Measurements from ENCODE around the gene OLFML2A. TPM values are rescaled to one million over a fixed set of nuclear protein-coding genes. Genes with fewer than 3 reads are reported as not detected.
A peak's percentile ranks its signal among the peaks of the same experiment; 100 is the strongest.

Gene OLFML2A
- total and polyA plus RNA-seq, 7 donors = 0.46 to 147 (median 60.0) TPM

DNA sequence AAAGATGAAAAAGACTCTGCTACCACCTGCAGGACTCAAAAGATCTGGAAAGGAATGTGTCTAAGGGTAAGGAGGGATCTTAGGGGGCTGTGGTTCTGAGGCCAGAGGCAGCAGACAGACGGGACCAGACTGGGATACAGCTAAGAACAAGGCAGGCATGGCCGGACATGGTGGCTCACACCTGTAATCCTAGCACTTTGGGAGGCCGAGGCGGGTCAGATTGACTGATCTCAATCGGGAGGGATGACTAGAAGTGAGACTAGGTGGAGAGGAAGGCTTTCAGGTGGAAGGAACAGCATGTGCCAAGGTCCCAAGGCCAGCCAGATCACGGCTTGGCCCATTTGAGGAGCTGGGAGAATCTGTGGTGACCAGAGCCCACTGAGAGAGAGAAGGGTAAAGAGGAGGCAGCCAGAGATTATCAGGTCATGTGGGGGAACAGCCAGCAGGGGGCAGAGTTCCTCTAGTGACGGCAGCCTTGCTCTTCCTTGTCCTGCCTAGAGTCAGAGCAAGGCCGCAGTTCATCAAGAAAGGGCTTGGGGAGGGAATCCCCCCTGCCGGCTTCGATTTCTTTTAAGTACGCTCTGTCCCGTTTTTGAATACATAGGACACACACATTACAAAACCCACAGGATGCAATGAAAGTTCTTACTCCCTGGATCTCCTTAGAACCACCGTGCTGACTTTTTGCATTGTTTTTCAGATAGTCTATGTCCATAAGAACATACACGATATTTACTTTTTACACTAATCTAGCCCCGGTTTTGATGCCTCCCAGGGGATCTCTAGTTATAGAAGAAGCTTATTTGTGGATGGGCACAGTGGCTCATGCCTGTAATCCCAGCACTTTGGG is 2.6 kb upstream of the OLFML2A start:
- peaks cover 0 to 66% (median 42%) of the 10 kb centered on the region in 4 donors for H3K4me1 ChIP-seq
- TF ChIP-seq, protein P1, sequence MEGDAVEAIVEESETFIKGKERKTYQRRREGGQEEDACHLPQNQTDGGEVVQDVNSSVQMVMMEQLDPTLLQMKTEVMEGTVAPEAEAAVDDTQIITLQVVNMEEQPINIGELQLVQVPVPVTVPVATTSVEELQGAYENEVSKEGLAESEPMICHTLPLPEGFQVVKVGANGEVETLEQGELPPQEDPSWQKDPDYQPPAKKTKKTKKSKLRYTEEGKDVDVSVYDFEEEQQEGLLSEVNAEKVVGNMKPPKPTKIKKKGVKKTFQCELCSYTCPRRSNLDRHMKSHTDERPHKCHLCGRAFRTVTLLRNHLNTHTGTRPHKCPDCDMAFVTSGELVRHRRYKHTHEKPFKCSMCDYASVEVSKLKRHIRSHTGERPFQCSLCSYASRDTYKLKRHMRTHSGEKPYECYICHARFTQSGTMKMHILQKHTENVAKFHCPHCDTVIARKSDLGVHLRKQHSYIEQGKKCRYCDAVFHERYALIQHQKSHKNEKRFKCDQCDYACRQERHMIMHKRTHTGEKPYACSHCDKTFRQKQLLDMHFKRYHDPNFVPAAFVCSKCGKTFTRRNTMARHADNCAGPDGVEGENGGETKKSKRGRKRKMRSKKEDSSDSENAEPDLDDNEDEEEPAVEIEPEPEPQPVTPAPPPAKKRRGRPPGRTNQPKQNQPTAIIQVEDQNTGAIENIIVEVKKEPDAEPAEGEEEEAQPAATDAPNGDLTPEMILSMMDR (IDR thresholded peaks at IDR 0.05) = peak; percentile 72 to 96 (median 87)
- TF ChIP-seq EP300 (IDR thresholded peaks at IDR 0.05) = no peak
- intact Hi-C loops (cut with DNase I) = loop anchor here (1.0 to 5.0 kb wide), 4 partner anchors 38 to 368 kb away; partner anchors contain the start of genes GOLGA1, SCAI and WDR38

DNA sequence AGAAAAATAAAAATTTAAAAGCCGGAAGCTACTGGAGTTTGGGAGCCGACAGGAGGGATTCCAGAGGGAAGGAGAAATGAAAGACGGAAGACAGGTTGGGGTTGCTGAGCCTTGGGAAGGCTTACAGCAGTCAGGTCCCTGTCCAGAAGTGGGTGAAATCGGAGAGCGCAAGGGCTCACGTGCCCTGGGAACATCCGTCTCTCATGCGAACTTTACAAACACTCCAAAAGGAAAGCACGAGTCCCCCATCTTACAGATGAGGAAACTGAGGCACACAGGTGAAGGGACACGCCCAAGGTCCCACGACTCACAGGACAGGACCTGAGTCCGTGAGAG is 347 bp upstream of the OLFML2A start:
- no peaks in the 10 kb centered on the region for H3K27me3 ChIP-seq
- H3K36me3 ChIP-seq = no peaks in the 10 kb centered on the region
- H3K4me1 ChIP-seq = peaks cover 0 to 72% (median 50%) of the 10 kb centered on the region in 4 donors
- H3K9me3 ChIP-seq = no peaks in the 10 kb centered on the region
- 10 to 23% methylated on average over 12 of the region's 12 CpGs for WGBS, 2 donors
- DNase-seq = no peak
- peak overlapping the region; percentile 42 to 74 (median 72) for H3K4me3 ChIP-seq
- no peak for TF ChIP-seq EP300 (IDR thresholded peaks at IDR 0.05)
- TF ChIP-seq, protein P1 (IDR thresholded peaks at IDR 0.05) = no peak
- no peak for TF ChIP-seq POLR2A (IDR thresholded peaks at IDR 0.05)
- TF ChIP-seq POLR2AphosphoS5 (IDR thresholded peaks at IDR 0.05) = no peak
- intact Hi-C loops (cut with DNase I) = loop anchor here (5.0 kb wide), 1 partner anchor 61 kb away; no protein-coding TSS in a partner anchor
- peak overlapping the region; percentile 85 to 87 (median 86) for H3K27ac ChIP-seq

More for the DNA sequence above, 2.6 kb upstream of the OLFML2A start:
- Histone ChIP-seq H3K4me3 (no peak overlapping the region), H3K9me3 (no peaks in the 10 kb centered on the region), H3K36me3 (no peaks in the 10 kb centered on the region), H3K27me3 (peaks cover 0 to 17% (median 14%) of the 10 kb centered on the region in 3 donors), H3K27ac (peak overlapping the region in 3 of 4 donors; percentile 24 to 40 (median 34))
- WGBS, 2 donors = 32 to 43% methylated on average over 15 of the region's 15 CpGs
- peak; percentile 91 for DNase-seq

DNA sequence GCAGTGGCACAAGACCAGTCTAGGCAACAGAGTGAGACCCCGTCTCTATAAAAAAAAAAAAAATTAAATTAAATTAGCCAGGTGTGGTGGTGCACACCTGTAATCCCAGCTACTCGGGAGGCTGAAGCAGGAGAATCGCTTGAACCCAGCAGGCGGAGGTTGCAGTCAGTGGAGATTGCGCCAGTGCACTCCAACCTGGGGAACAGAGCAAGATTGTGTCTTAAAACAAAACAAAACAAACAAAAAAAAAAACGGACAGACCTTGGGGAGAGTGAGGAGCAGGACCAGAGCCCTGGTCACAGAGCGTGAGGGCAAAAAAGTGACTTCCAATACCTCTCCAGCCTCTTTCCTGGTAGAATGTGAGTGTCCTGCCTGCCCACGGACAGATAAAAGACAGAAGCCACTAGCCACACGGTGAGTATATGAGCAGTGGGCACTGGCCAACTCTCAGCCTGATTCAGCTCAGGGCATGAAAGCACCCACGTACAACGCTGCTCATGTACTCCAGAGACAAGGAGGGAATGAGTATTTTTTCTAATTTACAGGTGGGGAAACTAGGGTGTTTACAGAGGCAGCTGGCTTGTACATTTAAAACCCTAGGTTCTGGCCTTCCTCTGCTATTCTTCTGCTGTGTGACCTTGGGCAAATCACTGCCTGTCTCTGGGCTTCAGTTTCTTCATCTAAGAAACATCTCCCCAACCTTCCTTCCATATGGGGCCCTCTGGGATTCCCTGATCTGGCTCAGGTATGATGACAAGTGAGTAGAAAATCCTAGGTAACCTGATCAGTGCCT is 1.8 kb downstream of the OLFML2A start:
- peak; percentile 64 for DNase-seq
- Histone ChIP-seq H3K4me1 (peaks cover 0 to 79% (median 52%) of the 10 kb centered on the region in 4 donors), H3K27ac (peak overlapping the region; percentile 85 to 87 (median 86)), H3K9me3 (no peaks in the 10 kb centered on the region), H3K27me3 (no peaks in the 10 kb centered on the region), H3K4me3 (peak overlapping the region in 3 of 4 donors; percentile 19 to 28 (median 23)), H3K36me3 (no peaks in the 10 kb centered on the region)
- 78 to 85% methylated on average over 11 of the region's 11 CpGs for WGBS, 2 donors
- TF ChIP-seq POLR2A (IDR thresholded peaks at IDR 0.05) (no peak), POLR2AphosphoS5 (IDR thresholded peaks at IDR 0.05) (no peak), EP300 (IDR thresholded peaks at IDR 0.05) (no peak)
- TF ChIP-seq, protein P1 (IDR thresholded peaks at IDR 0.05) = no peak
- intact Hi-C loops (cut with DNase I) = loop anchor here (5.0 kb wide), 1 partner anchor 59 kb away; no protein-coding TSS in a partner anchor

DNA sequence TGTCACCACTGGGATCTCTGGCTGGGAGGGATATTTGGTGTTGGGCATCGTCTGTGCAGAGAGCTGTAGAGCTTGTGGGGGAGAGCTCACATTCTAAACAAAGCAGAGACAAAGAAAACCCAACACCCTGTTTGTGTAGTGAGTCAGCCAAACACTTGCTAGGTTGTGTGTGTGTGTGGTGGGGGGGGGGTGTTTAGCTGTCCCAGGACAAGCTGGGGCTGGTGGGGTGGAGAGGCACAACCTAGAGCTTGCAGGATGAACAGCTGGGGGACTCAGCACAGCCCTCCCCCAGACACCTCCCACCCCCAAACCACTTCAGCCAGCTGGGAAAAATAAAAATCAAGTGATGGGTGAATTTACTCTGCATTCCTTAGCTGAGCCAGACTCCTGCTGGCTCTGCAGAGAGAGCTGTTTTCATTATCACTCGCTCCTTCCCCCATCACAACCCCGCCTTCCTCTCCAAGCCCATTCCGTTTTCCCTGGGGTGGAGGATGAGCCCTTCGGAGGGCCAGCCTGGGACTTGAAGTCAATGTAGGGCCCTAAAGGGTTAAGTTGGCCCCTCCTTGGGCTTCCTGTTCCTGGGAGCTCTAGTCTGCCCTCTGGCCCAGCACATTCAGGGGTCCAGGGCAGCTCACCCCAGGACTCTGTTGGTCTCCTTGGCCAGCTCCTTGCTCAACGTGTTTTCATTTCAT is 2.6 kb downstream of the OLFML2A start:
- H3K9me3 ChIP-seq = no peaks in the 10 kb centered on the region
- H3K27ac ChIP-seq = peak overlapping the region; percentile 85 to 87 (median 86)
- 56 to 57% methylated on average over 6 of the region's 6 CpGs for WGBS, 2 donors
- H3K27me3 ChIP-seq = no peaks in the 10 kb centered on the region
- H3K4me1 ChIP-seq = peaks cover 0 to 85% (median 55%) of the 10 kb centered on the region in 4 donors
- no peak for TF ChIP-seq POLR2AphosphoS5 (IDR thresholded peaks at IDR 0.05)
- TF ChIP-seq, protein P1 (IDR thresholded peaks at IDR 0.05) = no peak
- TF ChIP-seq EP300 (IDR thresholded peaks at IDR 0.05) = no peak
- TF ChIP-seq POLR2A (IDR thresholded peaks at IDR 0.05) = no peak
- peak; percentile 70 for DNase-seq
- no peaks in the 10 kb centered on the region for H3K36me3 ChIP-seq
- intact Hi-C loops (cut with DNase I) = loop anchor here (2.0 to 5.0 kb wide), 2 partner anchors 17 to 58 kb away; no protein-coding TSS in a partner anchor
- peak overlapping the region in 3 of 4 donors; percentile 19 to 28 (median 23) for H3K4me3 ChIP-seq

Measured in sigmoid colon (tissue), 7 donors.